Tongue (tissue), 3 donors: ENCODE data around the gene TLCD4. TPM values are rescaled to one million over a fixed set of nuclear protein-coding genes. Genes with fewer than 3 reads are reported as not detected.
"Not testable (repeated sequence)": the region's sequence is repeated elsewhere in the genome, so short reads cannot be mapped to it uniquely, and the experiment has no call there.

Experiments used
- DNase-seq: peaks from one replicate; pipeline ENCODE4 v3.0.0-alpha.2; 2015
- small RNA-seq: library from RNA; depleted of rRNA; stranded (forward); fragments of <200 nt; gene quantifications from one replicate; pipeline ENCODE3, GENCODE V24; 2014; ENCODE audit warnings: low replicate concordance
- total RNA-seq: library from RNA; depleted of rRNA; stranded (reverse); fragments of >200 nt; gene quantifications from one replicate; pipeline ENCODE4 v1.2.3, GENCODE V29; 2014

The TLCD4 gene
- total RNA-seq, 1 donor from 2014 or later = 43.7 TPM

DNA sequence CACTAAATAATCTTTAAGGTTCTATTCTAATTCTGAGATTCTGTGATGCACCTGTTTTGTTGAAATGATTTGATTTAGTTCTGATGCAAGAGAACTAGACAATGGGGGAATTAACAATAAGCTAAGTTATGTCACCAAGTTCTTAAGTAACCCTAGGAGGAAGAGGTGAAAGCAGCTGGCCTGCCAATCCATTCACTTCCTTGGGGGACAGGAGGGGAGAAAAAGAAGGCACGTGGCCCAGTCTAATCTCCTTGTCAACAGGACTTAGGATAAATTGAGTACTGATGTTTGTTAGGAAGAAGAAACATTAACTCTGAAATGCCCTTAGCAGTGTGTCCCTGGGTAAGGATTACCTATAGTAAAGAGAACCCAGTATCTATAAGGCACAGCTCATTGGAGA, 36.9 kb downstream of the TLCD4 start:
- DNase-seq = no peak

GRCh38 chr1:95165569-95165968, 48.4 kb downstream of the TLCD4 start:
- DNase-seq = not testable (repeated sequence)

Small RNAs within 50 kb of the gene (small RNA-seq; reads per million reads assigned to genes)
- gene RF00019 = not detected

Other genes with a start within 250 kb of the TLCD4 start
- 284 TPM for gene CNN3, start 190.2 kb upstream of the TLCD4 start, total RNA-seq
- 1.0 TPM for gene ALG14, start 44.4 kb upstream of the TLCD4 start, total RNA-seq
- gene RWDD3, start 116.9 kb downstream of the TLCD4 start, total RNA-seq = 27.7 TPM